ENCODE results near the gene GABRB3. TPM values are rescaled to one million over a fixed set of nuclear protein-coding genes. Genes with fewer than 3 reads are reported as not detected.

The GABRB3 gene
- total and polyA plus RNA-seq, 2 donors (not counting 1 experiment from before 2014, with no cell fraction given), result 0.07 TPM; not detected in 1

GRCh38 chr15:26766262-26766661 is 6.6 kb downstream of the GABRB3 start:
- intact Hi-C loops (cut with micrococcal nuclease), result no loop called here
- H3K79me2 ChIP-seq (ENCODE audit: control insufficient read depth, insufficient read depth, low read length), result no peaks in the 10 kb centered on the region
- no peaks in the 10 kb centered on the region for H3K4me1 ChIP-seq (ENCODE audit: control insufficient read depth in 2 of 2, insufficient read depth in 2 of 2, low read length in 2 of 2)
- no peak overlapping the region for H2AFZ ChIP-seq (ENCODE audit: insufficient read depth, low read depth, low read length, poor library complexity, severe bottlenecking)
- H3K9me3 ChIP-seq (ENCODE audit: control extremely low read depth in 1 of 3, control insufficient read depth in 2 of 3, insufficient read depth in 1 of 3, low read length in 2 of 3), result no peaks in the 10 kb centered on the region
- Mint-ChIP-seq H3K27ac (no peak overlapping the region), H3K4me1 (no peaks in the 10 kb centered on the region), H3K9me3 (ENCODE audit: insufficient read depth) (peaks cover 2% of the 10 kb centered on the region), H3K4me3 (no peak overlapping the region), H3K27me3 (peaks cover 1% of the 10 kb centered on the region)
- no peak overlapping the region for H3K4me2 ChIP-seq (replicated peaks; ENCODE audit: low read depth, low read length, poor library complexity, severe bottlenecking)
- WGBS (ENCODE audit: insufficient coverage), result no CpG with 5 or more reads among the region's 1 CpG
- no peaks in the 10 kb centered on the region for H3K36me3 ChIP-seq (replicated peaks in 1 of 2; ENCODE audit: control extremely low read depth in 1 of 2, control insufficient read depth in 1 of 2, extremely low read depth in 1 of 2, insufficient read depth in 2 of 2, low read length in 1 of 2)
- ATAC-seq (ENCODE audit: low read depth) (no peak), DNase-seq (no peak)
- ChIA-PET CTCF (no interaction called here), POLR2A (no interaction called here)
- TF ChIP-seq, protein P1, sequence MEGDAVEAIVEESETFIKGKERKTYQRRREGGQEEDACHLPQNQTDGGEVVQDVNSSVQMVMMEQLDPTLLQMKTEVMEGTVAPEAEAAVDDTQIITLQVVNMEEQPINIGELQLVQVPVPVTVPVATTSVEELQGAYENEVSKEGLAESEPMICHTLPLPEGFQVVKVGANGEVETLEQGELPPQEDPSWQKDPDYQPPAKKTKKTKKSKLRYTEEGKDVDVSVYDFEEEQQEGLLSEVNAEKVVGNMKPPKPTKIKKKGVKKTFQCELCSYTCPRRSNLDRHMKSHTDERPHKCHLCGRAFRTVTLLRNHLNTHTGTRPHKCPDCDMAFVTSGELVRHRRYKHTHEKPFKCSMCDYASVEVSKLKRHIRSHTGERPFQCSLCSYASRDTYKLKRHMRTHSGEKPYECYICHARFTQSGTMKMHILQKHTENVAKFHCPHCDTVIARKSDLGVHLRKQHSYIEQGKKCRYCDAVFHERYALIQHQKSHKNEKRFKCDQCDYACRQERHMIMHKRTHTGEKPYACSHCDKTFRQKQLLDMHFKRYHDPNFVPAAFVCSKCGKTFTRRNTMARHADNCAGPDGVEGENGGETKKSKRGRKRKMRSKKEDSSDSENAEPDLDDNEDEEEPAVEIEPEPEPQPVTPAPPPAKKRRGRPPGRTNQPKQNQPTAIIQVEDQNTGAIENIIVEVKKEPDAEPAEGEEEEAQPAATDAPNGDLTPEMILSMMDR (IDR thresholded peaks at IDR 0.05), result no peak
- no peak for TF ChIP-seq EZH2 (IDR thresholded peaks at IDR 0.05; ENCODE audit: borderline replicate concordance, insufficient read depth, low read depth, low read length, poor library complexity, severe bottlenecking)
- H3K9ac ChIP-seq (ENCODE audit: low read length), result no peak overlapping the region
- H3K27ac ChIP-seq (ENCODE audit: low read length in 2 of 2), result no peak overlapping the region
- no peak overlapping the region for H3K4me3 ChIP-seq (ENCODE audit: control extremely low read depth in 1 of 5, extremely low read depth in 1 of 5, insufficient read depth in 1 of 5, low read depth in 2 of 5, low read length in 4 of 5)
- H4K20me1 ChIP-seq (ENCODE audit: control insufficient read depth, insufficient read depth, low read length, poor library complexity, severe bottlenecking), result no peaks in the 10 kb centered on the region
- H3K27me3 ChIP-seq (replicated peaks in 1 of 4; ENCODE audit: control extremely low read depth in 1 of 4, control insufficient read depth in 3 of 4, insufficient read depth in 4 of 4, low read length in 3 of 4), result peaks cover 0 to 6% (median 3%) of the 10 kb centered on the region in 4 experiments

DNA sequence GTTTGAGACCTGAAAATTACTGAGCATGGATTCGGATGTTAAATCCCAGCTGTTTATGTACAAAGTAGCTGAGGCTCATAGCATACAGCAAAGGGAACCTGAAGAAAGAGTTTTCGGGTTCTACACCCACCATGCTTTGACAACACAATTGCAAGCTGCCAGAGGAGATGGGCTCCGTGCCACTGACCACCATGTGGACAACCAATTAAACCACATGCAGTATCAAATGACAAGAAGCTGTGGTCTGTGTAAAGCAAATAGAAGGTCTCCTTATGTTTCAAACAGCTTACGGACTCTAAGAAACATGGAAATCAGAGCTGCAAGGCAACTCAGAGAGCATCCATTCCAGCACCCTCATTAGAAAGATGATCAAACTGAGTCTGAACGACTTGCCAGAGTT is 12.9 kb downstream of the GABRB3 start:
- Histone ChIP-seq H3K4me1 (ENCODE audit: control insufficient read depth in 2 of 2, insufficient read depth in 2 of 2, low read length in 2 of 2) (no peaks in the 10 kb centered on the region), H3K4me3 (ENCODE audit: control extremely low read depth in 1 of 5, extremely low read depth in 1 of 5, insufficient read depth in 1 of 5, low read depth in 2 of 5, low read length in 4 of 5) (no peak overlapping the region), H3K9ac (ENCODE audit: low read length) (no peak overlapping the region), H3K36me3 (replicated peaks in 1 of 2; ENCODE audit: control extremely low read depth in 1 of 2, control insufficient read depth in 1 of 2, extremely low read depth in 1 of 2, insufficient read depth in 2 of 2, low read length in 1 of 2) (no peaks in the 10 kb centered on the region), H3K9me3 (ENCODE audit: control extremely low read depth in 1 of 3, control insufficient read depth in 2 of 3, insufficient read depth in 1 of 3, low read length in 2 of 3) (peaks cover 0 to 7% (median 0%) of the 10 kb centered on the region in 3 donors), H2AFZ (ENCODE audit: insufficient read depth, low read depth, low read length, poor library complexity, severe bottlenecking) (no peak overlapping the region), H3K4me2 (replicated peaks; ENCODE audit: low read depth, low read length, poor library complexity, severe bottlenecking) (no peak overlapping the region), H3K27ac (ENCODE audit: low read length in 2 of 2) (no peak overlapping the region), H3K27me3 (replicated peaks in 1 of 4; ENCODE audit: control extremely low read depth in 1 of 4, control insufficient read depth in 3 of 4, insufficient read depth in 4 of 4, low read length in 3 of 4) (no peaks in the 10 kb centered on the region), H3K79me2 (ENCODE audit: control insufficient read depth, insufficient read depth, low read length) (no peaks in the 10 kb centered on the region), H4K20me1 (ENCODE audit: control insufficient read depth, insufficient read depth, low read length, poor library complexity, severe bottlenecking) (no peaks in the 10 kb centered on the region)
- 86% methylated on average over 2 of the region's 5 CpGs for WGBS (ENCODE audit: insufficient coverage)
- Mint-ChIP-seq H3K27ac (no peak overlapping the region), H3K4me3 (no peak overlapping the region), H3K4me1 (no peaks in the 10 kb centered on the region), H3K27me3 (no peaks in the 10 kb centered on the region), H3K9me3 (ENCODE audit: insufficient read depth) (peaks cover 7% of the 10 kb centered on the region)
- POLR2A ChIA-PET, result no interaction called here
- DNase-seq (no peak), ATAC-seq (ENCODE audit: low read depth) (no peak)
- CTCF ChIA-PET, result no interaction called here
- intact Hi-C loops (cut with micrococcal nuclease), result no loop called here
- TF ChIP-seq EZH2 (IDR thresholded peaks at IDR 0.05; ENCODE audit: borderline replicate concordance, insufficient read depth, low read depth, low read length, poor library complexity, severe bottlenecking), result no peak
- TF ChIP-seq, protein P1 (IDR thresholded peaks at IDR 0.05), result no peak

All from B cell (primary cell).